H1 (cell line): ENCODE data around the gene ANKS1A. TPM values are rescaled to one million over a fixed set of nuclear protein-coding genes. Genes with fewer than 3 reads are reported as not detected.

ENCODE experiments used
- CTCF ChIA-PET: fragments of 300-600 bp; sonication (Branson Sonifier 250); formaldehyde crosslinking; loops from one replicate; lab custom pipeline; 2021; ENCODE audit not compliant: partially characterized antibody; lab: Charles Lee
- POLR2A ChIA-PET: fragments of 300-600 bp; sonication (Branson Sonifier 250); formaldehyde crosslinking; loops from one replicate; lab custom pipeline; 2021; ENCODE audit warnings: inconsistent platforms; ENCODE audit not compliant: partially characterized antibody; lab: Charles Lee
- DNase-seq, 2 experiments: peaks; one replicate each; pipeline versions ENCODE4 v3.0.0 to v3.0.0-alpha.2; 2010 to 2022; ENCODE audit warnings: low spot score in 2 of 2, low read depth in 1 of 2, mixed read lengths in 1 of 2
- FAIRE-seq: peaks from 2 replicates; lab custom pipeline; 2011; peaks lifted over from hg19 to GRCh38; lab: Jason Lieb, UNC
- H2AFZ ChIP-seq: 2 replicates; pipeline ENCODE4 v1.8.1; 2012; ENCODE audit warnings: low read length, inconsistent platforms
- H2AK5ac ChIP-seq: 2 replicates; pipeline ENCODE4 v1.6.1; 2013; ENCODE audit warnings: low read depth, low read length
- H2BK120ac ChIP-seq: replicated peaks from 2 replicates; pipeline ENCODE3; 2013; ENCODE audit warnings: low read depth, low read length, inconsistent platforms
- H2BK12ac ChIP-seq: 2 replicates; pipeline ENCODE4 v1.6.1; 2013; ENCODE audit warnings: low read depth, low read length
- H2BK15ac ChIP-seq: 2 replicates; pipeline ENCODE4 v1.6.1; 2013; ENCODE audit warnings: low read length
- H2BK20ac ChIP-seq: 2 replicates; pipeline ENCODE4 v1.6.1; 2013; ENCODE audit warnings: low read length
- H2BK5ac ChIP-seq: 2 replicates; pipeline ENCODE4 v1.6.1; 2013; ENCODE audit warnings: low read depth, low read length
- H3K14ac ChIP-seq: 2 replicates; pipeline ENCODE4 v1.6.1; 2013; ENCODE audit warnings: inconsistent platforms; ENCODE audit not compliant: insufficient read length
- H3K18ac ChIP-seq: 2 replicates; pipeline ENCODE4 v1.6.1; 2013; ENCODE audit warnings: low read length; ENCODE audit errors: extremely low read depth
- H3K23ac ChIP-seq: 2 replicates; pipeline ENCODE4 v1.6.1; 2013; ENCODE audit warnings: inconsistent platforms; ENCODE audit not compliant: insufficient read length
- H3K23me2 ChIP-seq: 2 replicates; pipeline ENCODE4 v1.6.1; 2013; ENCODE audit warnings: low read depth, low read length
- H3K27ac ChIP-seq: 2 replicates; pipeline ENCODE4 v1.6.1; 2011; ENCODE audit warnings: low read depth, low read length, inconsistent platforms
- H3K27me3 ChIP-seq, 4 experiments: replicated peaks in 1 of 4; 1 replicate in 1 of 4; 2 replicates in 3 of 4; pipeline versions ENCODE4 v1.6.1 to v1.8.1; 2011 to 2013; ENCODE audit warnings: low read length in 3 of 4, mild to moderate bottlenecking in 3 of 4, inconsistent platforms in 2 of 4, mixed read lengths in 2 of 4, moderate library complexity in 1 of 4; ENCODE audit not compliant: control insufficient read depth in 3 of 4, insufficient read depth in 3 of 4; ENCODE audit errors: extremely low read depth in 1 of 4
- H3K36me3 ChIP-seq, 4 experiments: 2 replicates each; pipeline versions ENCODE4 v1.6.1 to v1.8.1; 2011 to 2013; ENCODE audit warnings: mild to moderate bottlenecking in 4 of 4, low read length in 3 of 4, moderate library complexity in 2 of 4, control low read depth in 1 of 4, inconsistent platforms in 1 of 4; ENCODE audit not compliant: insufficient read depth in 4 of 4, control insufficient read depth in 2 of 4
- H3K4ac ChIP-seq: replicated peaks from 2 replicates; pipeline ENCODE3; 2013; ENCODE audit warnings: low read length, low read depth, mixed read lengths, inconsistent platforms; ENCODE audit not compliant: insufficient read length
- H3K4me1 ChIP-seq, 4 experiments: replicated peaks in 1 of 4; 1 replicate in 1 of 4; 2 replicates in 3 of 4; pipeline versions ENCODE4 v1.6.1 to v1.8.1; 2011 to 2013; ENCODE audit warnings: low read length in 3 of 4, inconsistent platforms in 2 of 4, mixed read lengths in 1 of 4; ENCODE audit not compliant: insufficient read depth in 4 of 4, control insufficient read depth in 3 of 4
- H3K4me2 ChIP-seq, 2 experiments: 2 replicates each; pipeline versions ENCODE4 v1.6.1 to v1.8.1; 2011 to 2013; ENCODE audit warnings: low read depth in 2 of 2, low read length in 2 of 2, control low read depth in 1 of 2, inconsistent platforms in 1 of 2, mild to moderate bottlenecking in 1 of 2; ENCODE audit not compliant: insufficient read depth in 1 of 2
- H3K4me3 ChIP-seq, 4 experiments: fragments of 200-600, 300-600 bp in 1 of 4; sonication (generic), shearing (Covaris generic), sonication (Bioruptor Twin) in 1 of 4; 2 replicates each; pipeline versions ENCODE4 v1.5.1 to v1.8.1; 2011 to 2016; ENCODE audit warnings: low read length in 4 of 4, low read depth in 3 of 4, control low read depth in 2 of 4, inconsistent platforms in 2 of 4, mild to moderate bottlenecking in 2 of 4, mixed read lengths in 1 of 4, moderate library complexity in 1 of 4; ENCODE audit not compliant: insufficient read depth in 2 of 4; ENCODE audit errors: extremely low read depth in 1 of 4
- H3K56ac ChIP-seq: replicated peaks from 2 replicates; pipeline ENCODE3; 2013; ENCODE audit warnings: low read depth, mild to moderate bottlenecking, mixed read lengths, low read length, inconsistent platforms; ENCODE audit not compliant: insufficient read length
- H3K79me1 ChIP-seq: 2 replicates; pipeline ENCODE4 v1.6.1; 2013; ENCODE audit warnings: low read depth, low read length, control low read depth
- H3K79me2 ChIP-seq, 2 experiments: 2 replicates each; pipeline versions ENCODE4 v1.6.1 to v1.8.1; 2012 to 2013; ENCODE audit warnings: low read length in 2 of 2, mild to moderate bottlenecking in 2 of 2, inconsistent platforms in 1 of 2; ENCODE audit not compliant: insufficient read depth in 2 of 2, control insufficient read depth in 1 of 2
- H3K9ac ChIP-seq, 4 experiments: replicated peaks in 1 of 4; 1 replicate in 1 of 4; 2 replicates in 3 of 4; pipeline versions ENCODE4 v1.6.1 to v1.8.1; 2011 to 2013; ENCODE audit warnings: low read depth in 3 of 4, low read length in 3 of 4, control low read depth in 2 of 4, mild to moderate bottlenecking in 2 of 4, moderate library complexity in 2 of 4, inconsistent platforms in 1 of 4; ENCODE audit errors: extremely low read depth in 1 of 4
- H3K9me3 ChIP-seq, 2 experiments: 2 replicates each; pipeline versions ENCODE4 v1.6.1 to v1.8.1; 2012 to 2013; ENCODE audit warnings: mild to moderate bottlenecking in 2 of 2, moderate library complexity in 2 of 2, control low read depth in 1 of 2, inconsistent platforms in 1 of 2, low read depth in 1 of 2, low read length in 1 of 2, mixed read lengths in 1 of 2; ENCODE audit not compliant: insufficient read depth in 2 of 2
- H4K20me1 ChIP-seq, 2 experiments: replicated peaks in 1 of 2; 2 replicates each; pipeline versions ENCODE3 to v1.8.1; 2011 to 2013; ENCODE audit warnings: inconsistent platforms in 2 of 2, low read length in 2 of 2, mild to moderate bottlenecking in 1 of 2; ENCODE audit not compliant: insufficient read depth in 2 of 2, control insufficient read depth in 1 of 2
- H4K5ac ChIP-seq: 2 replicates; pipeline ENCODE4 v1.6.1; 2013; ENCODE audit warnings: low read length, low read depth, mixed read lengths, inconsistent platforms; ENCODE audit not compliant: insufficient read length
- H4K8ac ChIP-seq: 2 replicates; pipeline ENCODE4 v1.8.0; 2013; ENCODE audit warnings: mild to moderate bottlenecking, moderate library complexity, low read length, inconsistent platforms; ENCODE audit not compliant: insufficient read depth; ENCODE audit errors: extremely low read depth
- H4K91ac ChIP-seq: replicated peaks from 2 replicates; pipeline ENCODE3; 2013; ENCODE audit warnings: low read length, mixed read lengths, inconsistent platforms; ENCODE audit not compliant: insufficient read length
- SIRT6 ChIP-seq: IDR thresholded peaks from one replicate; pipeline ENCODE4 v1.7.1; 2012; ENCODE audit warnings: low read length, inconsistent platforms
- TAF7 ChIP-seq: optimal IDR thresholded peaks from 2 replicates; pipeline ENCODE3; 2011; ENCODE audit warnings: low read depth, mild to moderate bottlenecking, inconsistent platforms, low read length, moderate library complexity, borderline replicate concordance
- WGBS, 2 experiments: shearing (Covaris generic) in 1 of 2; methylation state at CpG; one replicate each; pipeline versions ENCODE4 v1.1.6 to v1.1.7; 2013 to 2015; ENCODE audit warnings: low lambda C conversion rate in 2 of 2, mixed read lengths in 2 of 2, inconsistent platforms in 1 of 2, low coverage in 1 of 2, missing lambda C conversion rate in 1 of 2; ENCODE audit not compliant: insufficient replicate concordance in 2 of 2, insufficient coverage in 1 of 2, insufficient read length in 1 of 2; ENCODE audit errors: extremely low coverage in 1 of 2, missing lambda C conversion rate in 1 of 2; 5-methylcytosine and 5-hydroxymethylcytosine counted together
- polyA plus RNA-seq, 7 experiments: library from polyadenylated mRNA; depleted of rRNA in 3 of 7; stranded (reverse) in 5 of 7; unstranded in 2 of 7; fragments of >200 nt in 5 of 7; fragments of 200-250 nt in 2 of 7; gene quantifications; 1 replicate in 5 of 7; 2 replicates in 1 of 7; 4 replicates in 1 of 7; pipeline versions ENCODE4 v1.2.1 to v1.2.3, GENCODE V29; 2011 to 2013; ENCODE audit warnings: missing spikeins in 2 of 7, mixed read lengths in 2 of 7
- total RNA-seq: library from RNA; stranded (reverse); fragmentation: NEBNext Ultra II Directional; extraction: Animal tissue kit (Norgen Biotek cat#: 25700); gene quantifications from 2 replicates; pipeline ENCODE4 v1.2.1, GENCODE V29; 2021

ANKS1A gene
- total and polyA plus RNA-seq, 2 of the 8 experiments (the other 6 are each of a cell fraction or from before 2014, with no cell fraction given): 9.8 to 30.9 TPM

DNA sequence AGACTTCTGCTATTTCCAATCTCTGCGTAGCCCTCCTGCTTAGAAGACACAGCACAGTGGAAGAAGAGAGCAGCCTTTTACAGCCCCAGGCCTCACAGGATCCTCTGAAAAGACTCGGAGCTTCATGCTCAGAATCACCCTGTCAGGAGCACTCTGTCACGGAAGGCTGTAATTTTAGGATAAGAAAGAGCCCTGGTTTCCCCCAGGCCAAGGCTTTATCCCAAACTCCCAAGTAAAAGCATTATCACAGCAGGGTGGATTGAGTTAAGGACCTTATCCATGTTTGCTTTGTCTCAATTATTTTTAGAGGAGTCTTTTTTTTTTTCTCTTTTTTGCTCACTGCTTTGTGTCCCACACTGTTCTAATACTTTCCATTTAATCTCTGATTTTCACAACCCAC lies 39.2 kb downstream of the ANKS1A start:
- Histone ChIP-seq H4K5ac (no peak overlapping the region), H3K79me2 (peaks cover 0 to 26% of the 10 kb centered on the region in 2 experiments; a peak in 2 of 4 replicates), H3K9ac (no peak overlapping the region), H2BK15ac (no peak overlapping the region), H3K14ac (no peak overlapping the region), H3K4me3 (no peak overlapping the region), H3K9me3 (no peaks in the 10 kb centered on the region), H4K91ac (no peak overlapping the region), H2BK5ac (no peak overlapping the region), H3K23ac (no peak overlapping the region), H3K56ac (no peak overlapping the region), H4K20me1 (peaks cover 17 to 27% of the 10 kb centered on the region in 2 experiments), H3K79me1 (no peaks in the 10 kb centered on the region; the same call in none of the 2 replicates), H2BK120ac (no peak overlapping the region), H3K23me2 (peaks cover 3% of the 10 kb centered on the region; the same call in 1 of the 2 replicates), H3K18ac (no peak overlapping the region), H3K27me3 (no peaks in the 10 kb centered on the region), H4K8ac (no peak overlapping the region), H3K4me2 (no peak overlapping the region), H2AK5ac (no peak overlapping the region), H3K4ac (no peak overlapping the region), H2BK12ac (no peak overlapping the region), H2BK20ac (peak overlapping the region; percentile 35; the same call in 1 of the 2 replicates), H2AFZ (no peak overlapping the region), H3K27ac (no peak overlapping the region), H3K4me1 (peaks cover 0 to 13% (median 4%) of the 10 kb centered on the region in 4 experiments; a peak in 4 of 7 replicates), H3K36me3 (no peaks in the 10 kb centered on the region)
- WGBS, 2 experiments: 78% methylated on average over 3 of the region's 3 CpGs; no CpG with 5 or more reads in 1 of the 2 experiments
- FAIRE-seq (no peak), DNase-seq (no peak)
- TF ChIP-seq SIRT6: no peak
- TF ChIP-seq TAF7: peak; percentile 18
- ChIA-PET POLR2A (interaction anchor here (1.2 to 1.4 kb wide), 2 partner anchors 11 to 32 kb away, joined by 3 to 4 read pairs; no protein-coding TSS in a partner anchor), CTCF (interaction anchor here (2.0 kb wide), 1 partner anchor 10 kb away, joined by 7 read pairs; no protein-coding TSS in a partner anchor)
